ENCODE results near the gene PYHIN1. TPM values are rescaled to one million over a fixed set of nuclear protein-coding genes. Genes with fewer than 3 reads are reported as not detected.

The PYHIN1 gene
- total RNA-seq, 1 experiment from 2014 or later = not detected

DNA sequence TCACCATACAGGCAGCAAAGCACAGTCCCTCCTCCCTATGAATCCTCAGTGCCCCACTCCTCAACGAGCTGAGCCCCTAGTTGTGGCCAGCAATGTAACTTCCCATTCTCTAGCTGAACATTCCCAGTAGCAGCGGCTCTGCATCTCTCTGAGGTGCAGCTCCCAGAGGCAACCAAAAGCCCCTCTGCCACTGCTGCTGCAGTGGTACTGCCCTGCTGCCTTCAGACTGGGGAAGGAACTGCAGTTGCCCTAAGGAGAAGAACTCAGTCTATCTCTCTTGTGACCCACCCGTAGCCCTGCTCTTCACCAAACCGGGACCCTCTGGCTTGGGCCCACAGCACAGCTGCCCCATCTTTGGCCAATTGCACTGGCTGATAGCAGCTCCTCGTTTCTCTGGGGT lies 31.6 kb downstream of the PYHIN1 start:
- intact Hi-C loops (cut with micrococcal nuclease) = no loop called here
- H3F3A ChIP-seq (ENCODE audit: low read length, unreplicated experiment) = no peaks in the 10 kb centered on the region
- no peak for ATAC-seq
- H3K9me3 ChIP-seq (ENCODE audit: low read length) = no peaks in the 10 kb centered on the region
- H3K4me1 ChIP-seq (ENCODE audit: insufficient read depth, low read length) = no peaks in the 10 kb centered on the region
- no peaks in the 10 kb centered on the region for H3K79me2 ChIP-seq (ENCODE audit: low read length)
- H2AFZ ChIP-seq (ENCODE audit: low read length) = no peak overlapping the region
- CTCF ChIA-PET = no interaction called here
- H3K27ac ChIP-seq (ENCODE audit: low read length) = no peak overlapping the region
- no peak overlapping the region for H3K9ac ChIP-seq (ENCODE audit: low read length)
- no peaks in the 10 kb centered on the region for H3K27me3 ChIP-seq (ENCODE audit: low read length)
- H3K4me3 ChIP-seq (ENCODE audit: low read length) = no peak overlapping the region
- POLR2A ChIA-PET (ENCODE audit: unreplicated experiment) = no interaction called here
- H3K4me2 ChIP-seq (ENCODE audit: low read length) = no peak overlapping the region
- TF ChIP-seq, protein P1, sequence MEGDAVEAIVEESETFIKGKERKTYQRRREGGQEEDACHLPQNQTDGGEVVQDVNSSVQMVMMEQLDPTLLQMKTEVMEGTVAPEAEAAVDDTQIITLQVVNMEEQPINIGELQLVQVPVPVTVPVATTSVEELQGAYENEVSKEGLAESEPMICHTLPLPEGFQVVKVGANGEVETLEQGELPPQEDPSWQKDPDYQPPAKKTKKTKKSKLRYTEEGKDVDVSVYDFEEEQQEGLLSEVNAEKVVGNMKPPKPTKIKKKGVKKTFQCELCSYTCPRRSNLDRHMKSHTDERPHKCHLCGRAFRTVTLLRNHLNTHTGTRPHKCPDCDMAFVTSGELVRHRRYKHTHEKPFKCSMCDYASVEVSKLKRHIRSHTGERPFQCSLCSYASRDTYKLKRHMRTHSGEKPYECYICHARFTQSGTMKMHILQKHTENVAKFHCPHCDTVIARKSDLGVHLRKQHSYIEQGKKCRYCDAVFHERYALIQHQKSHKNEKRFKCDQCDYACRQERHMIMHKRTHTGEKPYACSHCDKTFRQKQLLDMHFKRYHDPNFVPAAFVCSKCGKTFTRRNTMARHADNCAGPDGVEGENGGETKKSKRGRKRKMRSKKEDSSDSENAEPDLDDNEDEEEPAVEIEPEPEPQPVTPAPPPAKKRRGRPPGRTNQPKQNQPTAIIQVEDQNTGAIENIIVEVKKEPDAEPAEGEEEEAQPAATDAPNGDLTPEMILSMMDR (conservative IDR thresholded peaks at IDR 0.05; ENCODE audit: low read depth, low read length) = no peak
- TF ChIP-seq EZH2phosphoT487 (IDR thresholded peaks at IDR 0.05; ENCODE audit: borderline replicate concordance, low read length) = no peak
- TF ChIP-seq EZH2 (IDR thresholded peaks at IDR 0.05; ENCODE audit: low read length, unreplicated experiment) = no peak
- H4K20me1 ChIP-seq (ENCODE audit: low read length) = no peaks in the 10 kb centered on the region
- H3K9me2 ChIP-seq (replicated peaks; ENCODE audit: low read length) = no peaks in the 10 kb centered on the region
- DNase-seq = no peak
- no TSS peak for BruUV-seq (replicated peaks)
- no peaks in the 10 kb centered on the region for H3K36me3 ChIP-seq (ENCODE audit: low read depth, low read length)

DNA sequence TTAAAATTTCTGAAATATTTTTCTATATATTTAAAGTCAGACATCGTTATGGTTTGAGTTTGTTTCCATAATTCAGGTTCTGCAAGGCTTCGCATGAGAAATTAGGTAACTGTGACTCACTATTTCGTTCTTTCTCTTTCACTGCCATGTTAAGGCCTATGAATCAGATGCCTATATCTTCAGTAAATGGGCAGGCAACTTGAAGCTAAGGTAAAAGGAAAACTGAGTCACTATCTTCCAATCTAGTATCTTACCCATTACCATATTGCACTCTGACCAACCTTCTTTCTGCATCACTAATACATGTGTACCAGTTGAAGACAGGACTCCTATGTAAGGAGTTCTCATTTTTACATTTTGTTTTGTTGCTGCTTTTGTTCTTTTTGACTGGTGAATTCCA lies 37.8 kb downstream of the PYHIN1 start:
- H3K27ac ChIP-seq (ENCODE audit: low read length) = no peak overlapping the region
- H4K20me1 ChIP-seq (ENCODE audit: low read length) = no peaks in the 10 kb centered on the region
- ChIA-PET CTCF (no interaction called here), POLR2A (ENCODE audit: unreplicated experiment) (no interaction called here)
- no peaks in the 10 kb centered on the region for H3F3A ChIP-seq (ENCODE audit: low read length, unreplicated experiment)
- no peak overlapping the region for H2AFZ ChIP-seq (ENCODE audit: low read length)
- ATAC-seq (no peak), DNase-seq (no peak)
- no peaks in the 10 kb centered on the region for H3K9me2 ChIP-seq (replicated peaks; ENCODE audit: low read length)
- H3K4me2 ChIP-seq (ENCODE audit: low read length) = no peak overlapping the region
- BruUV-seq (replicated peaks) = no TSS peak
- no peaks in the 10 kb centered on the region for H3K9me3 ChIP-seq (ENCODE audit: low read length)
- no peaks in the 10 kb centered on the region for H3K79me2 ChIP-seq (ENCODE audit: low read length)
- no peak overlapping the region for H3K4me3 ChIP-seq (ENCODE audit: low read length)
- no peak for TF ChIP-seq EZH2phosphoT487 (IDR thresholded peaks at IDR 0.05; ENCODE audit: borderline replicate concordance, low read length)
- TF ChIP-seq EZH2 (IDR thresholded peaks at IDR 0.05; ENCODE audit: low read length, unreplicated experiment) = no peak
- TF ChIP-seq, protein P1 (conservative IDR thresholded peaks at IDR 0.05; ENCODE audit: low read depth, low read length) = no peak
- no peaks in the 10 kb centered on the region for H3K27me3 ChIP-seq (ENCODE audit: low read length)
- no peak overlapping the region for H3K9ac ChIP-seq (ENCODE audit: low read length)
- H3K36me3 ChIP-seq (ENCODE audit: low read depth, low read length) = no peaks in the 10 kb centered on the region
- intact Hi-C loops (cut with micrococcal nuclease) = no loop called here
- H3K4me1 ChIP-seq (ENCODE audit: insufficient read depth, low read length) = no peaks in the 10 kb centered on the region

DNA sequence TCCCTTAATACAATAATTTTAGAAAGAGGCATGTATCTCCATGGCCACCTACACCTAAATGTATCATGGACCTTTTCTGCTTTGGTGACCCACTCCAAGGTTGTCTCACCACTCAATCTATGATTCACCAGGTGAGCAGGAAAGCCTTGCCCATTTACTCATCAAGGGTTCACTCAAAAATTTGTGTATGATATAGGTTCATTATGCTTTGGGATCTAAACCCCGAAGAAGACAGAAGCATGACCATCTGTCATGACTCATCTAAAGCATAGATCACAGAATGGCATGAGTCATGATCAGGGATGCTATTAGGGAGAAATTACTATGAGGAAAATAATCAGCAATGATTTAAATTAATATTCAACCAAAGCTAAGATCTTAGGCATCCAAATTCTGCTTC lies 38.5 kb downstream of the PYHIN1 start:
- no peak overlapping the region for H3K9ac ChIP-seq (ENCODE audit: low read length)
- H3F3A ChIP-seq (ENCODE audit: low read length, unreplicated experiment) = no peaks in the 10 kb centered on the region
- DNase-seq (peak; percentile 3), ATAC-seq (no peak)
- H3K27me3 ChIP-seq (ENCODE audit: low read length) = peaks cover 5% of the 10 kb centered on the region
- H3K36me3 ChIP-seq (ENCODE audit: low read depth, low read length) = no peaks in the 10 kb centered on the region
- no peaks in the 10 kb centered on the region for H3K9me3 ChIP-seq (ENCODE audit: low read length)
- H3K4me2 ChIP-seq (ENCODE audit: low read length) = no peak overlapping the region
- no peaks in the 10 kb centered on the region for H4K20me1 ChIP-seq (ENCODE audit: low read length)
- no peak overlapping the region for H2AFZ ChIP-seq (ENCODE audit: low read length)
- no peaks in the 10 kb centered on the region for H3K9me2 ChIP-seq (replicated peaks; ENCODE audit: low read length)
- H3K4me3 ChIP-seq (ENCODE audit: low read length) = no peak overlapping the region
- no TSS peak for BruUV-seq (replicated peaks)
- H3K79me2 ChIP-seq (ENCODE audit: low read length) = no peaks in the 10 kb centered on the region
- ChIA-PET CTCF (no interaction called here), POLR2A (ENCODE audit: unreplicated experiment) (no interaction called here)
- TF ChIP-seq, protein P1 (conservative IDR thresholded peaks at IDR 0.05; ENCODE audit: low read depth, low read length) = no peak
- TF ChIP-seq EZH2 (IDR thresholded peaks at IDR 0.05; ENCODE audit: low read length, unreplicated experiment) (no peak), EZH2phosphoT487 (IDR thresholded peaks at IDR 0.05; ENCODE audit: borderline replicate concordance, low read length) (no peak)
- intact Hi-C loops (cut with micrococcal nuclease) = no loop called here
- no peaks in the 10 kb centered on the region for H3K4me1 ChIP-seq (ENCODE audit: insufficient read depth, low read length)
- H3K27ac ChIP-seq (ENCODE audit: low read length) = no peak overlapping the region

Measured in PC-3 (cell line).